Activated naive CD4-positive, alpha-beta T cell treated with anti-CD3 and anti-CD28 coated beads, Interleukin-2, amount 50 U/mL, for 24 hours (primary cell): Measurements from ENCODE around the gene PLXNA1.

ENCODE experiments used
- H3K27ac Mint-ChIP-seq: one replicate; pipeline ENCODE4 v1.8.0; 2021; ENCODE audit warnings: mild to moderate bottlenecking, mixed read lengths
- H3K27me3 Mint-ChIP-seq: one replicate; pipeline ENCODE4 v1.8.0; 2021; ENCODE audit warnings: mixed read lengths
- H3K36me3 Mint-ChIP-seq: one replicate; pipeline ENCODE4 v1.8.0; 2021; ENCODE audit warnings: mixed read lengths
- H3K4me1 Mint-ChIP-seq: one replicate; pipeline ENCODE4 v1.8.0; 2021; ENCODE audit warnings: mixed read lengths
- H3K4me3 Mint-ChIP-seq: one replicate; pipeline ENCODE4 v1.8.0; 2021; ENCODE audit warnings: mild to moderate bottlenecking, mixed read lengths
- H3K9me3 Mint-ChIP-seq: one replicate; pipeline ENCODE4 v1.8.0; 2021; ENCODE audit warnings: mixed read lengths

Gene PLXNA1

GRCh38 chr3:126982471-126983175 is at the start of gene PLXNA1:
PLXNA1 (plus strand) TSS chr3:126983115; CDS start chr3:126988594, 5,479 bp downstream.
- H3K4me1 Mint-ChIP-seq, result peaks cover 9% of the 10 kb centered on the region
- no peaks in the 10 kb centered on the region for H3K9me3 Mint-ChIP-seq
- H3K36me3 Mint-ChIP-seq, result no peaks in the 10 kb centered on the region
- H3K27me3 Mint-ChIP-seq, result peaks cover 7% of the 10 kb centered on the region
- peak within 1 kb of the TSS; percentile 88 for H3K4me3 Mint-ChIP-seq
- H3K27ac Mint-ChIP-seq, result peak within 1 kb of the TSS; percentile 93

- Mint-ChIP-seq H3K9me3 (no peaks in the 10 kb centered on the region), H3K27me3 (no peaks in the 10 kb centered on the region), H3K4me3 (no peak overlapping the region), H3K27ac (no peak overlapping the region), H3K4me1 (no peaks in the 10 kb centered on the region), H3K36me3 (peaks cover 2% of the 10 kb centered on the region)
Observed at GRCh38 chr3:126934031-126934531, 48.8 kb upstream of the PLXNA1 start.

- Mint-ChIP-seq H3K9me3 (no peaks in the 10 kb centered on the region), H3K27me3 (no peaks in the 10 kb centered on the region), H3K4me3 (no peak overlapping the region), H3K4me1 (no peaks in the 10 kb centered on the region), H3K27ac (no peak overlapping the region), H3K36me3 (peaks cover 2% of the 10 kb centered on the region)
Observed at GRCh38 chr3:126934991-126935390, 47.9 kb upstream of the PLXNA1 start.

- Mint-ChIP-seq H3K27me3 (no peaks in the 10 kb centered on the region), H3K4me3 (no peak overlapping the region), H3K27ac (no peak overlapping the region), H3K4me1 (no peaks in the 10 kb centered on the region), H3K9me3 (no peaks in the 10 kb centered on the region), H3K36me3 (peaks cover 3% of the 10 kb centered on the region)
Observed at GRCh38 chr3:126935756-126936509, 47.0 kb upstream of the PLXNA1 start.

GRCh38 chr3:126936853-126937425 is 46.0 kb upstream of the PLXNA1 start:
- H3K4me1 Mint-ChIP-seq, result no peaks in the 10 kb centered on the region
- no peak overlapping the region for H3K4me3 Mint-ChIP-seq
- H3K27ac Mint-ChIP-seq, result no peak overlapping the region
- peaks cover 3% of the 10 kb centered on the region for H3K36me3 Mint-ChIP-seq
- no peaks in the 10 kb centered on the region for H3K27me3 Mint-ChIP-seq
- H3K9me3 Mint-ChIP-seq, result no peaks in the 10 kb centered on the region

GRCh38 chr3:126937533-126937932 is 45.4 kb upstream of the PLXNA1 start:
- H3K4me3 Mint-ChIP-seq, result no peak overlapping the region
- H3K9me3 Mint-ChIP-seq, result no peaks in the 10 kb centered on the region
- H3K4me1 Mint-ChIP-seq, result no peaks in the 10 kb centered on the region
- no peak overlapping the region for H3K27ac Mint-ChIP-seq
- no peaks in the 10 kb centered on the region for H3K27me3 Mint-ChIP-seq
- H3K36me3 Mint-ChIP-seq, result peaks cover 3% of the 10 kb centered on the region

- Mint-ChIP-seq H3K4me3 (no peak overlapping the region), H3K27me3 (no peaks in the 10 kb centered on the region), H3K4me1 (no peaks in the 10 kb centered on the region)
Observed at GRCh38 chr3:126937973-126938372, 44.9 kb upstream of the PLXNA1 start.

GRCh38 chr3:126938520-126939337 is 44.2 kb upstream of the PLXNA1 start:
- Mint-ChIP-seq H3K36me3 (peaks cover 3% of the 10 kb centered on the region), H3K4me1 (no peaks in the 10 kb centered on the region), H3K4me3 (no peak overlapping the region)

More at GRCh38 chr3:126937973-126938372, 44.9 kb upstream of the PLXNA1 start:
- H3K9me3 Mint-ChIP-seq, result no peaks in the 10 kb centered on the region
- H3K27ac Mint-ChIP-seq, result no peak overlapping the region
- peaks cover 3% of the 10 kb centered on the region for H3K36me3 Mint-ChIP-seq

GRCh38 chr3:126939338-126939718 is 43.6 kb upstream of the PLXNA1 start:
- Mint-ChIP-seq H3K27ac (no peak overlapping the region), H3K4me1 (no peaks in the 10 kb centered on the region), H3K27me3 (no peaks in the 10 kb centered on the region), H3K4me3 (no peak overlapping the region), H3K9me3 (no peaks in the 10 kb centered on the region), H3K36me3 (peaks cover 3% of the 10 kb centered on the region)

More at GRCh38 chr3:126938520-126939337, 44.2 kb upstream of the PLXNA1 start:
- no peaks in the 10 kb centered on the region for H3K27me3 Mint-ChIP-seq
- H3K27ac Mint-ChIP-seq, result no peak overlapping the region
- H3K9me3 Mint-ChIP-seq, result no peaks in the 10 kb centered on the region

- Mint-ChIP-seq H3K27ac (no peak overlapping the region), H3K4me3 (no peak overlapping the region), H3K36me3 (peaks cover 3% of the 10 kb centered on the region), H3K27me3 (no peaks in the 10 kb centered on the region), H3K4me1 (no peaks in the 10 kb centered on the region), H3K9me3 (no peaks in the 10 kb centered on the region)
Observed at GRCh38 chr3:126939733-126940132, 43.2 kb upstream of the PLXNA1 start.

- Mint-ChIP-seq H3K4me1 (no peaks in the 10 kb centered on the region), H3K36me3 (peaks cover 3% of the 10 kb centered on the region), H3K9me3 (no peaks in the 10 kb centered on the region), H3K27ac (no peak overlapping the region), H3K27me3 (no peaks in the 10 kb centered on the region), H3K4me3 (no peak overlapping the region)
Observed at GRCh38 chr3:126941721-126942270, 41.1 kb upstream of the PLXNA1 start.

GRCh38 chr3:126944089-126944965 is 38.6 kb upstream of the PLXNA1 start:
- H3K9me3 Mint-ChIP-seq, result no peaks in the 10 kb centered on the region
- peaks cover 9% of the 10 kb centered on the region for H3K36me3 Mint-ChIP-seq
- H3K4me1 Mint-ChIP-seq, result no peaks in the 10 kb centered on the region
- H3K4me3 Mint-ChIP-seq, result no peak overlapping the region
- H3K27me3 Mint-ChIP-seq, result no peaks in the 10 kb centered on the region
- no peak overlapping the region for H3K27ac Mint-ChIP-seq

GRCh38 chr3:126945171-126945721 is 37.7 kb upstream of the PLXNA1 start:
- Mint-ChIP-seq H3K27ac (no peak overlapping the region), H3K4me1 (no peaks in the 10 kb centered on the region), H3K27me3 (no peaks in the 10 kb centered on the region), H3K9me3 (no peaks in the 10 kb centered on the region), H3K36me3 (peaks cover 9% of the 10 kb centered on the region), H3K4me3 (no peak overlapping the region)

GRCh38 chr3:126945891-126946290 is 37.0 kb upstream of the PLXNA1 start:
- Mint-ChIP-seq H3K4me3 (no peak overlapping the region), H3K27ac (no peak overlapping the region), H3K4me1 (no peaks in the 10 kb centered on the region), H3K36me3 (peaks cover 7% of the 10 kb centered on the region), H3K9me3 (no peaks in the 10 kb centered on the region), H3K27me3 (no peaks in the 10 kb centered on the region)
